Subcutaneous adipose tissue (tissue), 4 donors: ENCODE measurements around the gene CHST2. TPM values are rescaled to one million over a fixed set of nuclear protein-coding genes. Genes with fewer than 3 reads are reported as not detected.

Experiments used
- CTCF ChIP-seq: fragments of 450-650 bp; IDR thresholded peaks from one replicate; pipeline ENCODE4 v1.5.1; 2016; ENCODE audit warnings: low read depth, mild to moderate bottlenecking, control low read depth, antibody characterized with exemption, moderate library complexity
- total RNA-seq, 4 donors: library from RNA; depleted of rRNA; stranded (reverse); fragments of >200 nt; gene quantifications; one replicate each; pipeline ENCODE4 v1.1.0, GENCODE V29; 2016

The CHST2 gene
- total RNA-seq, 4 donors from 2014 or later = 3.5 to 12.9 (median 8.1) TPM

GRCh38 chr3:143151004-143151731 lies 31.6 kb downstream of the CHST2 start:
- no peak for TF ChIP-seq CTCF

- TF ChIP-seq CTCF = no peak
These were observed 32.5 kb downstream of the CHST2 start for GRCh38 chr3:143152043-143152442.

GRCh38 chr3:143155756-143156155 lies 36.2 kb downstream of the CHST2 start:
- no peak for TF ChIP-seq CTCF

- TF ChIP-seq CTCF = no peak
These were observed 38.7 kb downstream of the CHST2 start for GRCh38 chr3:143158014-143158988.

- no peak for TF ChIP-seq CTCF
These were observed 40.9 kb downstream of the CHST2 start for GRCh38 chr3:143160437-143160836.

- TF ChIP-seq CTCF = no peak
These were observed 44.1 kb downstream of the CHST2 start for GRCh38 chr3:143163562-143164100.

- no peak for TF ChIP-seq CTCF
These were observed 45.6 kb downstream of the CHST2 start for GRCh38 chr3:143165211-143165610.
